ENCODE measurements around the gene UMODL1.
A peak's percentile ranks its signal among the peaks of the same experiment; 100 is the strongest.

UMODL1 gene

GRCh38 chr21:42105476-42106315 is 34.6 kb downstream of the UMODL1 start:
- H3K4me3 ChIP-seq (ENCODE audit: low read depth, low read length): no peak overlapping the region
- TF ChIP-seq CTCF (IDR thresholded peaks at IDR 0.05; ENCODE audit: insufficient read depth, low read length, missing control alignments): no peak
- DNase-seq (ENCODE audit: low read depth, low spot score): no peak
- CTCF ChIA-PET: interaction anchor here (1.6 to 4.6 kb wide), 3 partner anchors 12 to 19 kb away, joined by 3 to 55 read pairs (median 10); no protein-coding TSS in a partner anchor
- POLR2A ChIA-PET: interaction anchor here (0.5 kb wide), 1 partner anchor 786 kb away, joined by 3 read pairs; no protein-coding TSS in a partner anchor

GRCh38 chr21:42106425-42106824 is 35.3 kb downstream of the UMODL1 start:
- no peak overlapping the region for H3K4me3 ChIP-seq (ENCODE audit: low read depth, low read length)
- no peak for TF ChIP-seq CTCF (IDR thresholded peaks at IDR 0.05; ENCODE audit: insufficient read depth, low read length, missing control alignments)
- POLR2A ChIA-PET: interaction anchor here (0.5 kb wide), 1 partner anchor 785 kb away, joined by 3 read pairs; no protein-coding TSS in a partner anchor
- DNase-seq (ENCODE audit: low read depth, low spot score): no peak
- CTCF ChIA-PET: interaction anchor here (1.6 to 4.6 kb wide), 3 partner anchors 9 to 20 kb away, joined by 3 to 55 read pairs (median 11); no protein-coding TSS in a partner anchor

GRCh38 chr21:42107177-42107880 is 36.2 kb downstream of the UMODL1 start:
- TF ChIP-seq CTCF (IDR thresholded peaks at IDR 0.05; ENCODE audit: insufficient read depth, low read length, missing control alignments): no peak
- no peak overlapping the region for H3K4me3 ChIP-seq (ENCODE audit: low read depth, low read length)
- ChIA-PET POLR2A (no interaction called here), CTCF (interaction anchor here (0.8 to 4.6 kb wide), 16 partner anchors 9 to 495 kb away, joined by 3 to 55 read pairs (median 4); no protein-coding TSS in a partner anchor)
- DNase-seq (ENCODE audit: low read depth, low spot score): no peak

GRCh38 chr21:42107881-42108553 is 36.9 kb downstream of the UMODL1 start:
- CTCF ChIA-PET: interaction anchor here (0.8 to 4.6 kb wide), 16 partner anchors 10 to 496 kb away, joined by 3 to 55 read pairs (median 4); no protein-coding TSS in a partner anchor
- POLR2A ChIA-PET: no interaction called here
- H3K4me3 ChIP-seq (ENCODE audit: low read depth, low read length): no peak overlapping the region
- TF ChIP-seq CTCF (IDR thresholded peaks at IDR 0.05; ENCODE audit: insufficient read depth, low read length, missing control alignments): peak; percentile 85
- DNase-seq (ENCODE audit: low read depth, low spot score): no peak

- DNase-seq (ENCODE audit: low read depth, low spot score): no peak
- no peak overlapping the region for H3K4me3 ChIP-seq (ENCODE audit: low read depth, low read length)
- ChIA-PET POLR2A (no interaction called here), CTCF (interaction anchor here (0.8 to 4.6 kb wide), 13 partner anchors 10 to 497 kb away, joined by 3 to 55 read pairs (median 4); no protein-coding TSS in a partner anchor)
- TF ChIP-seq CTCF (IDR thresholded peaks at IDR 0.05; ENCODE audit: insufficient read depth, low read length, missing control alignments): no peak
Measured at GRCh38 chr21:42108554-42109340, 37.6 kb downstream of the UMODL1 start.

Measured in AG04449 (cell line).